A549 (cell line): ENCODE results near the gene ARHGAP42. TPM values are rescaled to one million over a fixed set of nuclear protein-coding genes. Genes with fewer than 3 reads are reported as not detected.
A peak's percentile ranks its signal among the peaks of the same experiment; 100 is the strongest.

ENCODE experiments used
- ATAC-seq, 2 experiments: fragments of 200-7000 bp in 1 of 2; fragments of >200 bp in 1 of 2; cut with Nextera tagmentation in 1 of 2; cut with Tn5 transposase in 1 of 2; 3 replicates each; pipeline versions ENCODE4 v1.8.0 to v1.9.1; 2018 to 2020; ENCODE audit warnings: mild to moderate bottlenecking in 1 of 2, moderate library complexity in 1 of 2
- CTCF ChIA-PET: fragments of 300-600 bp; sonication (Branson Sonifier 250); formaldehyde crosslinking; extraction: SDS; loops from one replicate; lab custom pipeline; 2021; ENCODE audit warnings: antibody characterized with exemption, inconsistent platforms; lab: Yijun Ruan, JAX
- POLR2A ChIA-PET: fragments of 350-600 bp; formaldehyde crosslinking; extraction: SDS; loops from one replicate; lab custom pipeline; 2021; ENCODE audit warnings: antibody characterized with exemption, inconsistent platforms; lab: Yijun Ruan, JAX
- DNase-seq, 2 experiments: peaks; one replicate each; pipeline versions ENCODE4 v3.0.0 to v3.0.0-alpha.2; 2011 to 2016; ENCODE audit warnings: low read depth in 1 of 2, low spot score in 1 of 2
- FAIRE-seq: peaks from 2 replicates; lab custom pipeline; 2011; peaks lifted over from hg19 to GRCh38; lab: Jason Lieb, UNC
- H3K27ac ChIP-seq, 2 experiments: fragments of >200 bp; sonication (Bioruptor Twin); formaldehyde crosslinking; 3 replicates each; pipeline ENCODE4 v1.5.1; 2016 to 2017
- H3K4me1 ChIP-seq: fragments of >200 bp; sonication (Bioruptor Twin); formaldehyde crosslinking; 3 replicates; pipeline ENCODE4 v1.6.1; 2016
- H3K4me2 ChIP-seq: fragments of >200 bp; sonication (Bioruptor Twin); formaldehyde crosslinking; 3 replicates; pipeline ENCODE4 v1.6.1; 2016
- H3K4me3 ChIP-seq: fragments of >200 bp; sonication (Bioruptor Twin); formaldehyde crosslinking; 3 replicates; pipeline ENCODE4 v1.5.1; 2016
- H3K9me3 ChIP-seq: fragments of >200 bp; sonication (Bioruptor Twin); formaldehyde crosslinking; 3 replicates; pipeline ENCODE4 v1.6.1; 2016
- CBX8 ChIP-seq: fragments of 200-600 bp; sonication (generic); IDR thresholded peaks from 2 replicates; pipeline ENCODE4 v1.6.1; 2016
- EHF ChIP-seq: fragments of 250-450 bp; sonication (Bioruptor Pico); IDR thresholded peaks from 2 replicates; pipeline ENCODE4 v1.5.0; 2020; ENCODE audit warnings: mild to moderate bottlenecking
- FOSL2 ChIP-seq, 2 experiments: fragments of 450-650 bp in 1 of 2; fragments of >200 bp in 1 of 2; sonication (Bioruptor Twin) in 1 of 2; formaldehyde crosslinking; IDR thresholded peaks; 2 replicates each; pipeline versions ENCODE4 v1.5.0 to v1.6.1; 2016 to 2020; ENCODE audit warnings: mild to moderate bottlenecking in 1 of 2, moderate library complexity in 1 of 2
- FOXS1 ChIP-seq: fragments of 250-450 bp; sonication (Bioruptor Pico); IDR thresholded peaks from 2 replicates; pipeline ENCODE4 v1.5.0; 2020; ENCODE audit warnings: mild to moderate bottlenecking, moderate library complexity
- GATA3 ChIP-seq: IDR thresholded peaks from 2 replicates; pipeline ENCODE4 v1.6.1; 2012; ENCODE audit warnings: borderline replicate concordance
- HMGXB4 ChIP-seq: fragments of 250-450 bp; sonication (Bioruptor Pico); IDR thresholded peaks from 2 replicates; pipeline ENCODE4 v1.5.0; 2021; ENCODE audit warnings: mild to moderate bottlenecking, moderate library complexity, borderline replicate concordance
- HOXA7 ChIP-seq: fragments of 250-450 bp; sonication (Bioruptor Pico); IDR thresholded peaks from 2 replicates; pipeline ENCODE4 v1.5.0; 2020; ENCODE audit warnings: mild to moderate bottlenecking, moderate library complexity
- HOXB13 ChIP-seq: fragments of 250-450 bp; sonication (Bioruptor Pico); IDR thresholded peaks from 2 replicates; pipeline ENCODE4 v1.5.0; 2020; ENCODE audit warnings: low read depth, mild to moderate bottlenecking, moderate library complexity
- KDM5A ChIP-seq: fragments of 200-600 bp; sonication (generic); IDR thresholded peaks from 2 replicates; pipeline ENCODE4 v1.6.1; 2016; ENCODE audit warnings: antibody characterized with exemption, mild to moderate bottlenecking
- MYC ChIP-seq: IDR thresholded peaks from 2 replicates; pipeline ENCODE4 v1.6.1; 2012; ENCODE audit warnings: mild to moderate bottlenecking, inconsistent platforms, low read length, improper control_type of control experiment, borderline replicate concordance
- NPAS2 ChIP-seq: fragments of 250-450 bp; sonication (Bioruptor Pico); IDR thresholded peaks from 2 replicates; pipeline ENCODE4 v1.8.0; 2022; ENCODE audit warnings: mild to moderate bottlenecking, moderate library complexity, borderline replicate concordance
- POLR2AphosphoS2 ChIP-seq: conservative IDR thresholded peaks from 2 replicates; pipeline ENCODE4 v1.6.1; 2012; ENCODE audit warnings: low read length, improper control_type of control experiment, inconsistent platforms
- RAD21 ChIP-seq, 2 experiments: fragments of >200 bp in 1 of 2; sonication (Bioruptor Twin) in 1 of 2; formaldehyde crosslinking in 1 of 2; IDR thresholded peaks in 1 of 2; conservative IDR thresholded peaks in 1 of 2; 2 replicates in 1 of 2; 3 replicates in 1 of 2; pipeline ENCODE4 v1.6.1; 2012 to 2018; ENCODE audit warnings: inconsistent platforms in 1 of 2
- RCOR1 ChIP-seq: fragments of 150-350 bp; IDR thresholded peaks from 2 replicates; pipeline ENCODE4 v1.6.1; 2014; ENCODE audit warnings: antibody characterized with exemption, low read length, low read depth
- RFX5 ChIP-seq: fragments of 450-650 bp; IDR thresholded peaks from 2 replicates; pipeline ENCODE4 v1.7.1; 2014; ENCODE audit warnings: antibody characterized with exemption, mild to moderate bottlenecking, moderate library complexity
- ZFP36 ChIP-seq: fragments of 450-650 bp; IDR thresholded peaks from 2 replicates; pipeline ENCODE4 v1.6.1; 2014; ENCODE audit warnings: borderline replicate concordance; ENCODE audit not compliant: partially characterized antibody
- ZNF302 ChIP-seq: fragments of 250-450 bp; sonication (Bioruptor Pico); IDR thresholded peaks from 2 replicates; pipeline ENCODE4 v1.9.0; 2021; ENCODE audit warnings: inconsistent platforms, mild to moderate bottlenecking, moderate library complexity
- WGBS: methylation state at CpG from one replicate; pipeline ENCODE4 v1.1.6; 2017; ENCODE audit errors: missing lambda C conversion rate; 5-methylcytosine and 5-hydroxymethylcytosine counted together
- polyA plus RNA-seq, 4 experiments: library from polyadenylated mRNA; depleted of rRNA in 3 of 4; stranded (reverse); fragments of >200 nt; fragmentation: RNase III in 1 of 4; extraction: RNeasy Plus Mini Kit Qiagen cat#74134 plus additional on column Dnase treatment in 1 of 4; gene quantifications; 2 replicates in 3 of 4; 3 replicates in 1 of 4; pipeline ENCODE4 v1.2.3, GENCODE V29; 2011 to 2017
- TF ChIP-seq, protein P1 (sequence below): fragments of 450-650 bp; IDR thresholded peaks from 2 replicates; pipeline ENCODE4 v1.6.1; 2014; ENCODE audit warnings: antibody characterized with exemption
- TF ChIP-seq, protein P2 (sequence below): fragments of >200 bp; sonication (Bioruptor Twin); formaldehyde crosslinking; IDR thresholded peaks from 3 replicates; pipeline ENCODE4 v1.5.1; 2016
- TF ChIP-seq, protein P3 (sequence below): IDR thresholded peaks from 2 replicates; pipeline ENCODE4 v1.6.1; 2012
- TF ChIP-seq, protein P4 (sequence below): fragments of 200-600 bp; sonication (generic); IDR thresholded peaks from 2 replicates; pipeline ENCODE4 v1.6.1; 2016; ENCODE audit warnings: antibody characterized with exemption, mild to moderate bottlenecking, moderate library complexity
- TF ChIP-seq, protein P5 (sequence below): fragments of 250-450 bp; sonication (Bioruptor Pico); IDR thresholded peaks from 2 replicates; pipeline ENCODE4 v1.5.0; 2020; ENCODE audit warnings: low read depth, mild to moderate bottlenecking, moderate library complexity
- TF ChIP-seq, protein P6 (sequence below): fragments of >200 bp; sonication (Bioruptor Twin); formaldehyde crosslinking; IDR thresholded peaks from 3 replicates; pipeline ENCODE4 v1.6.1; 2016

The ARHGAP42 gene
- polyA plus RNA-seq, 2 of the 4 experiments (the other 2 are of a cell fraction) = 5.1 to 17.0 TPM

- 95% methylated on average over 2 of the region's 2 CpGs for WGBS
- Histone ChIP-seq H3K27ac (no peak overlapping the region), H3K4me1 (peaks cover 6% of the 10 kb centered on the region; the same call in 1 of the 3 replicates), H3K9me3 (no peaks in the 10 kb centered on the region), H3K4me2 (no peak overlapping the region), H3K4me3 (no peak overlapping the region)
- no peak for ATAC-seq
- ChIA-PET POLR2A (no interaction called here), CTCF (no interaction called here)
- no peak for FAIRE-seq
- TF ChIP-seq HOXB13 (CRISPR knock-in tag) (no peak), FOSL2 (IDR thresholded peaks at IDR 0.05) (no peak), FOSL2 (CRISPR knock-in tag; IDR thresholded peaks at IDR 0.05) (no peak), RFX5 (no peak), ZNF302 (no peak), ZFP36 (no peak), RAD21 (conservative IDR thresholded peaks at IDR 0.05 in 1 of 2, IDR thresholded peaks at IDR 0.05 in 1 of 2) (no peak), FOXS1 (no peak), NPAS2 (CRISPR knock-in tag) (no peak), CBX8 (no peak)
- TF ChIP-seq, protein P1, sequence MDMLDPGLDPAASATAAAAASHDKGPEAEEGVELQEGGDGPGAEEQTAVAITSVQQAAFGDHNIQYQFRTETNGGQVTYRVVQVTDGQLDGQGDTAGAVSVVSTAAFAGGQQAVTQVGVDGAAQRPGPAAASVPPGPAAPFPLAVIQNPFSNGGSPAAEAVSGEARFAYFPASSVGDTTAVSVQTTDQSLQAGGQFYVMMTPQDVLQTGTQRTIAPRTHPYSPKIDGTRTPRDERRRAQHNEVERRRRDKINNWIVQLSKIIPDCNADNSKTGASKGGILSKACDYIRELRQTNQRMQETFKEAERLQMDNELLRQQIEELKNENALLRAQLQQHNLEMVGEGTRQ = no peak
- TF ChIP-seq, protein P2, sequence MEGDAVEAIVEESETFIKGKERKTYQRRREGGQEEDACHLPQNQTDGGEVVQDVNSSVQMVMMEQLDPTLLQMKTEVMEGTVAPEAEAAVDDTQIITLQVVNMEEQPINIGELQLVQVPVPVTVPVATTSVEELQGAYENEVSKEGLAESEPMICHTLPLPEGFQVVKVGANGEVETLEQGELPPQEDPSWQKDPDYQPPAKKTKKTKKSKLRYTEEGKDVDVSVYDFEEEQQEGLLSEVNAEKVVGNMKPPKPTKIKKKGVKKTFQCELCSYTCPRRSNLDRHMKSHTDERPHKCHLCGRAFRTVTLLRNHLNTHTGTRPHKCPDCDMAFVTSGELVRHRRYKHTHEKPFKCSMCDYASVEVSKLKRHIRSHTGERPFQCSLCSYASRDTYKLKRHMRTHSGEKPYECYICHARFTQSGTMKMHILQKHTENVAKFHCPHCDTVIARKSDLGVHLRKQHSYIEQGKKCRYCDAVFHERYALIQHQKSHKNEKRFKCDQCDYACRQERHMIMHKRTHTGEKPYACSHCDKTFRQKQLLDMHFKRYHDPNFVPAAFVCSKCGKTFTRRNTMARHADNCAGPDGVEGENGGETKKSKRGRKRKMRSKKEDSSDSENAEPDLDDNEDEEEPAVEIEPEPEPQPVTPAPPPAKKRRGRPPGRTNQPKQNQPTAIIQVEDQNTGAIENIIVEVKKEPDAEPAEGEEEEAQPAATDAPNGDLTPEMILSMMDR = no peak
- DNase-seq = no peak
Observed at GRCh38 chr11:100703139-100703538, 16.1 kb downstream of the ARHGAP42 start.

- ChIA-PET POLR2A (no interaction called here), CTCF (interaction anchor here (1.2 kb wide), 1 partner anchor 16 kb away, joined by 3 read pairs; no protein-coding TSS in a partner anchor)
- FAIRE-seq (no peak), DNase-seq (no peak), ATAC-seq (no peak)
- peaks cover 8% of the 10 kb centered on the region; the same call in 2 of the 3 replicates for H3K4me1 ChIP-seq
- no peaks in the 10 kb centered on the region for H3K9me3 ChIP-seq
- 87% methylated on average over 5 of the region's 5 CpGs for WGBS
- no peak overlapping the region for H3K4me2 ChIP-seq
- 0 out of 6 replicates have a peak overlapping the region, but pooled peaks of 1 of the 2 experiments have one; percentile 18 for H3K27ac ChIP-seq
- H3K4me3 ChIP-seq = no peak overlapping the region
- TF ChIP-seq KDM5A (no peak), GATA3 (no peak), POLR2AphosphoS2 (no peak), EHF (CRISPR knock-in tag) (no peak), NPAS2 (CRISPR knock-in tag) (no peak), RCOR1 (no peak), MYC (no peak), ZFP36 (no peak), RFX5 (no peak), HOXA7 (no peak), HMGXB4 (no peak)
- TF ChIP-seq, protein P3, sequence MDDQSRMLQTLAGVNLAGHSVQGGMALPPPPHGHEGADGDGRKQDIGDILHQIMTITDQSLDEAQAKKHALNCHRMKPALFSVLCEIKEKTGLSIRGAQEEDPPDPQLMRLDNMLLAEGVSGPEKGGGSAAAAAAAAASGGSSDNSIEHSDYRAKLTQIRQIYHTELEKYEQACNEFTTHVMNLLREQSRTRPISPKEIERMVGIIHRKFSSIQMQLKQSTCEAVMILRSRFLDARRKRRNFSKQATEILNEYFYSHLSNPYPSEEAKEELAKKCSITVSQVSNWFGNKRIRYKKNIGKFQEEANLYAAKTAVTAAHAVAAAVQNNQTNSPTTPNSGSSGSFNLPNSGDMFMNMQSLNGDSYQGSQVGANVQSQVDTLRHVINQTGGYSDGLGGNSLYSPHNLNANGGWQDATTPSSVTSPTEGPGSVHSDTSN = no peak
- TF ChIP-seq, protein P4, sequence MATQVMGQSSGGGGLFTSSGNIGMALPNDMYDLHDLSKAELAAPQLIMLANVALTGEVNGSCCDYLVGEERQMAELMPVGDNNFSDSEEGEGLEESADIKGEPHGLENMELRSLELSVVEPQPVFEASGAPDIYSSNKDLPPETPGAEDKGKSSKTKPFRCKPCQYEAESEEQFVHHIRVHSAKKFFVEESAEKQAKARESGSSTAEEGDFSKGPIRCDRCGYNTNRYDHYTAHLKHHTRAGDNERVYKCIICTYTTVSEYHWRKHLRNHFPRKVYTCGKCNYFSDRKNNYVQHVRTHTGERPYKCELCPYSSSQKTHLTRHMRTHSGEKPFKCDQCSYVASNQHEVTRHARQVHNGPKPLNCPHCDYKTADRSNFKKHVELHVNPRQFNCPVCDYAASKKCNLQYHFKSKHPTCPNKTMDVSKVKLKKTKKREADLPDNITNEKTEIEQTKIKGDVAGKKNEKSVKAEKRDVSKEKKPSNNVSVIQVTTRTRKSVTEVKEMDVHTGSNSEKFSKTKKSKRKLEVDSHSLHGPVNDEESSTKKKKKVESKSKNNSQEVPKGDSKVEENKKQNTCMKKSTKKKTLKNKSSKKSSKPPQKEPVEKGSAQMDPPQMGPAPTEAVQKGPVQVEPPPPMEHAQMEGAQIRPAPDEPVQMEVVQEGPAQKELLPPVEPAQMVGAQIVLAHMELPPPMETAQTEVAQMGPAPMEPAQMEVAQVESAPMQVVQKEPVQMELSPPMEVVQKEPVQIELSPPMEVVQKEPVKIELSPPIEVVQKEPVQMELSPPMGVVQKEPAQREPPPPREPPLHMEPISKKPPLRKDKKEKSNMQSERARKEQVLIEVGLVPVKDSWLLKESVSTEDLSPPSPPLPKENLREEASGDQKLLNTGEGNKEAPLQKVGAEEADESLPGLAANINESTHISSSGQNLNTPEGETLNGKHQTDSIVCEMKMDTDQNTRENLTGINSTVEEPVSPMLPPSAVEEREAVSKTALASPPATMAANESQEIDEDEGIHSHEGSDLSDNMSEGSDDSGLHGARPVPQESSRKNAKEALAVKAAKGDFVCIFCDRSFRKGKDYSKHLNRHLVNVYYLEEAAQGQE = no peak
- TF ChIP-seq, protein P5, sequence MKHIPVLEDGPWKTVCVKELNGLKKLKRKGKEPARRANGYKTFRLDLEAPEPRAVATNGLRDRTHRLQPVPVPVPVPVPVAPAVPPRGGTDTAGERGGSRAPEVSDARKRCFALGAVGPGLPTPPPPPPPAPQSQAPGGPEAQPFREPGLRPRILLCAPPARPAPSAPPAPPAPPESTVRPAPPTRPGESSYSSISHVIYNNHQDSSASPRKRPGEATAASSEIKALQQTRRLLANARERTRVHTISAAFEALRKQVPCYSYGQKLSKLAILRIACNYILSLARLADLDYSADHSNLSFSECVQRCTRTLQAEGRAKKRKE (CRISPR knock-in tag) = no peak
- TF ChIP-seq, protein P6, sequence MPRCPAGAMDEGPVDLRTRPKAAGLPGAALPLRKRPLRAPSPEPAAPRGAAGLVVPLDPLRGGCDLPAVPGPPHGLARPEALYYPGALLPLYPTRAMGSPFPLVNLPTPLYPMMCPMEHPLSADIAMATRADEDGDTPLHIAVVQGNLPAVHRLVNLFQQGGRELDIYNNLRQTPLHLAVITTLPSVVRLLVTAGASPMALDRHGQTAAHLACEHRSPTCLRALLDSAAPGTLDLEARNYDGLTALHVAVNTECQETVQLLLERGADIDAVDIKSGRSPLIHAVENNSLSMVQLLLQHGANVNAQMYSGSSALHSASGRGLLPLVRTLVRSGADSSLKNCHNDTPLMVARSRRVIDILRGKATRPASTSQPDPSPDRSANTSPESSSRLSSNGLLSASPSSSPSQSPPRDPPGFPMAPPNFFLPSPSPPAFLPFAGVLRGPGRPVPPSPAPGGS = no peak
Observed at GRCh38 chr11:100703801-100704575, 16.9 kb downstream of the ARHGAP42 start.
